HG03354 (cell line): ENCODE measurements around the gene PUDP.
A peak's percentile ranks its signal among the peaks of the same experiment; 100 is the strongest.

Experiments used
- ATAC-seq: cut with Tn5 transposase; IDR thresholded peaks from one replicate; pipeline ENCODE4 v1.9.1; 2021; ENCODE audit warnings: mild to moderate bottlenecking; ENCODE audit not compliant: unreplicated experiment, poor library complexity, severe bottlenecking

PUDP gene

GRCh38 chrX:7082556-7082955 lies 65.4 kb downstream of the PUDP start:
- ATAC-seq = no peak

GRCh38 chrX:7077241-7078230 lies 70.4 kb downstream of the PUDP start:
- no peak for ATAC-seq

GRCh38 chrX:7076245-7076661 lies 71.7 kb downstream of the PUDP start:
- peak; percentile 54 for ATAC-seq

- no peak for ATAC-seq
Measured at GRCh38 chrX:7074908-7075204, 73.1 kb downstream of the PUDP start.

- peak; percentile 35 for ATAC-seq
Measured at GRCh38 chrX:7074148-7074907, 73.6 kb downstream of the PUDP start.

GRCh38 chrX:7073336-7073735 lies 74.6 kb downstream of the PUDP start:
- no peak for ATAC-seq

GRCh38 chrX:7072856-7073255 lies 75.1 kb downstream of the PUDP start:
- no peak for ATAC-seq

- ATAC-seq = no peak
Measured at GRCh38 chrX:7071390-7071789, 76.6 kb downstream of the PUDP start.

- no peak for ATAC-seq
Measured at GRCh38 chrX:7069556-7069955, 78.4 kb downstream of the PUDP start.

- peak; percentile 50 for ATAC-seq
Measured at GRCh38 chrX:7068939-7069367, 79.0 kb downstream of the PUDP start.

- ATAC-seq = no peak
Measured at GRCh38 chrX:7067256-7067655, 80.7 kb downstream of the PUDP start.

- no peak for ATAC-seq
Measured at GRCh38 chrX:7065473-7065872, 82.5 kb downstream of the PUDP start.

- ATAC-seq = no peak
Measured at GRCh38 chrX:7062903-7063302, 85.0 kb downstream of the PUDP start.

- no peak for ATAC-seq
Measured at GRCh38 chrX:7062276-7062675, 85.7 kb downstream of the PUDP start.

- ATAC-seq = no peak
Measured at GRCh38 chrX:7061429-7061828, 86.5 kb downstream of the PUDP start.

GRCh38 chrX:7060444-7060843 lies 87.5 kb downstream of the PUDP start:
- no peak for ATAC-seq

- ATAC-seq = no peak
Measured at GRCh38 chrX:7059859-7060258, 88.1 kb downstream of the PUDP start.

- peak; percentile 93 for ATAC-seq
Measured at GRCh38 chrX:7059214-7059838, 88.6 kb downstream of the PUDP start.

GRCh38 chrX:7055386-7056137 lies 92.4 kb downstream of the PUDP start:
- no peak for ATAC-seq
